Superior temporal gyrus (tissue), 1 donor: ENCODE data around the gene DNASE1L3.

ENCODE experiments used
- DNase-seq: peaks from one replicate; pipeline ENCODE4 v3.0.0-alpha.2; 2016; ENCODE audit errors: extremely low spot score

The DNASE1L3 gene

GRCh38 chr3:58161435-58162398, 49.1 kb downstream of the DNASE1L3 start:
- DNase-seq, result no peak

GRCh38 chr3:58160399-58160798, 50.4 kb downstream of the DNASE1L3 start:
- no peak for DNase-seq

DNA sequence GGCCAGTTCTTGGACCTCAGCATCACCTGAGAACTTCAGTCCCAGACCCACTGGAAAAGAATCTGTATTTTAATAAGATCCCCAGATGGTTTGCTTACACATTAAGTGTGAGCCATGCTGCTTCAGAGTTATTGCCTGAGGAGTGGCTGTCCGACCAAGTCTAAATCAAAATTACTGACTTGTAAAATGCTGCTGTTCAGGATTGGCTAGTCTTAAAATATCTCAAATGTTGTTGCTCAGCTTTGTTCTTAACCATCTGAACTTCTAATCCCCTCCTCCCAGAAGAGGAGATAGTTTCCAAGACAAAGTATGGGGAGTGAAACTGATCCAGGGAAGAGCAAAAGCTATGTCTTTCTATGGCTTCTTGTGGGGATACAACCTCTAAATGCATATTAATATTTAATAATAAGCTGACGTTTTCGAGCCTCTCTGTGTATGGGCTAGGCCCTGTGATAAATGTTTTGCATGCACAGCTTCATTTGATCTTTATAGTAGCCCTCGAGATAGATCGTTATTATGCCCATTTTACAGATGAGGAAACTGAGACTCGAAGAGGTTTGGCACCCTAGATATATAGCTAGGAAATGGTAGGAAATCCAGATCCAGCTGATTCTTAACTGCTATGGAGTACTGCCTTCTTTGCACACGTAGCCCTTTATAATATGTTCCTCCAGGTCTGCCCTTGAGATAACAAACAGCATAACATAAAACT, 52.2 kb downstream of the DNASE1L3 start:
- no peak for DNase-seq

- DNase-seq, result no peak
Measured at GRCh38 chr3:58157700-58158099, 53.1 kb downstream of the DNASE1L3 start.

DNA sequence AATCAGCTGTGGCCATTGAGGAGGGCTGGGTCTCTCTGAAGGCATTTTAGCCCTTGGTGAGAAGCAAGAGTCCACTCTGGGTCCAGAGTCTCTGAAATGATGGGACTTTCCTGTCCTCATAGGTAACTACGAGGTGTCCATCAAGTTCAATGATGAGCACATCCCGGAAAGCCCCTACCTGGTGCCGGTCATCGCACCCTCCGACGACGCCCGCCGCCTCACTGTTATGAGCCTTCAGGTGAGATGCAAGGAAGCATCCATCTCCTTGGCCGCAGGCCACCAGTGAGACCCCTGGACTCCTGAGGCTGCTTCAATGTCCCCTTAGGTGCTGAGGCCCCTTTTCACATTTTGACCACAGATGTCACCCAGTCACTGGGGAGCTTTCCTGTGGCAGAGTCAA, 54.9 kb downstream of the DNASE1L3 start:
- no peak for DNase-seq

GRCh38 chr3:58154626-58155449, 55.9 kb downstream of the DNASE1L3 start:
- DNase-seq, result no peak

DNA sequence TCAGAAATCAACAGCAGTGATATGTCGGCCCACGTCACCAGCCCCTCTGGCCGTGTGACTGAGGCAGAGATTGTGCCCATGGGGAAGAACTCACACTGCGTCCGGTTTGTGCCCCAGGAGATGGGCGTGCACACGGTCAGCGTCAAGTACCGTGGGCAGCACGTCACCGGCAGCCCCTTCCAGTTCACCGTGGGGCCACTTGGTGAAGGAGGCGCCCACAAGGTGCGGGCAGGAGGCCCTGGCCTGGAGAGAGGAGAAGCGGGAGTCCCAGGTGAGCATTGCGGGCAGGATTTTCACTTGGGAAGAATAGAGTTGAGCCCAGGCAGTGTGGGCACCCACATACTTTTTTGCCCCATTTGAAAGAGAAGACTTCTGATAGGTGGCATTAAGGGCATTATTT, 57.4 kb downstream of the DNASE1L3 start:
- no peak for DNase-seq

GRCh38 chr3:58152225-58153015, 58.4 kb downstream of the DNASE1L3 start:
- DNase-seq, result no peak

GRCh38 chr3:58151637-58152036, 59.1 kb downstream of the DNASE1L3 start:
- DNase-seq, result peak; percentile 75

- DNase-seq, result no peak
Measured at GRCh38 chr3:58150810-58151199, 60.0 kb downstream of the DNASE1L3 start.

GRCh38 chr3:58150130-58150809, 60.5 kb downstream of the DNASE1L3 start:
- DNase-seq, result no peak

DNA sequence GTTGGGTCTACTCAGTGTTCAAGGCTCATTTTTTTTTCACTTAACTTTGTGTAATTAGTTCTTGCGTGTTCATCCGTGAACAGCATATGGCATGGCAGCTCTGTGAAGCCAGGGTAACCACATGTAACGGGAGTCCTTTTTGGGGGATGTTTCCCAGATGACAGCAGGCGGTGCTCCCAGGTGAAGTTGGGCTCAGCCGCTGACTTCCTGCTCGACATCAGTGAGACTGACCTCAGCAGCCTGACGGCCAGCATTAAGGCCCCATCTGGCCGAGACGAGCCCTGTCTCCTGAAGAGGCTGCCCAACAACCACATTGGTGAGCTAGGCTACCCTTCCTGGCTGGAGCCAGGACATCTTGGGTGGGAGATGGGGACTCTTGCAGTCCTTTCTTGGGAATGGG, 62.7 kb downstream of the DNASE1L3 start:
- no peak for DNase-seq

DNA sequence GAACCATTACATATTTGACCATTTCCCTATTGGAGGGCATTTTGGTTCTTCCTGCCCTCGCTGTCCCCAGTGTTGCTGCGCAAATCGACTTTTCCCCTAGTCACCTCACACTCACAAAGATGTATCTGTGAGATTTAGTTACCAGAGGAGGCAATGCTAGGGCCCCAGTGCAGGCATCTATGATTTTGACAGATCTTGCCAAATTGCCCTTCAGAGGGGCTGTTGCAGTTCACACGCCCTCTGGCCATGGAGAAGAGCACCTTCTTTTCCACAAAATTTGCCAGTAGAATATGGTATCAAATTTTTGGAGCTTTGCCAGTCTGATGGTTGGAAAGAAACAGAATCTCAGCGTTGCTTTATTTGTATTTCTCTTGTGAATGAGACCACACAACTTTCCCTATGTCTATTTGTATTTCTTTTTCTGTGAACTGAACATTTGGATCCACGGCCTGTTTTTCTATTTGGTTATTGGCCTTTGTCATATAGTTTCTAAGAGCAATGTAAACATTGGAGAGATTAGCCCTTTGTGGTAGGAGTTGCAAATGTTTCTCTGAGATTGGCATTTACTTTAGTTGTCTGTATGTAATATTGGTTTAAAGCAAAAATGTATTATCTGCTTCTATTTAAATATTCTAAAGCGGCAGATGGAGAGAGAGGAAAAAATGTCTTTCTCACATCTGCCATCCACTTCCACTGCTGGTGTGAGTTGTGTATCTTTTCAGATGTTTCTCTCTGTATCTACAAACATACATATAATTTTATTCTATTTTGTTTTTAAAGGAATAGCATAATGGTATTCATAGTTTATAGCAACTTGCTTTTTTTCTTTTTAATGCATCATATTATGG, 66.1 kb downstream of the DNASE1L3 start:
- DNase-seq, result no peak

DNA sequence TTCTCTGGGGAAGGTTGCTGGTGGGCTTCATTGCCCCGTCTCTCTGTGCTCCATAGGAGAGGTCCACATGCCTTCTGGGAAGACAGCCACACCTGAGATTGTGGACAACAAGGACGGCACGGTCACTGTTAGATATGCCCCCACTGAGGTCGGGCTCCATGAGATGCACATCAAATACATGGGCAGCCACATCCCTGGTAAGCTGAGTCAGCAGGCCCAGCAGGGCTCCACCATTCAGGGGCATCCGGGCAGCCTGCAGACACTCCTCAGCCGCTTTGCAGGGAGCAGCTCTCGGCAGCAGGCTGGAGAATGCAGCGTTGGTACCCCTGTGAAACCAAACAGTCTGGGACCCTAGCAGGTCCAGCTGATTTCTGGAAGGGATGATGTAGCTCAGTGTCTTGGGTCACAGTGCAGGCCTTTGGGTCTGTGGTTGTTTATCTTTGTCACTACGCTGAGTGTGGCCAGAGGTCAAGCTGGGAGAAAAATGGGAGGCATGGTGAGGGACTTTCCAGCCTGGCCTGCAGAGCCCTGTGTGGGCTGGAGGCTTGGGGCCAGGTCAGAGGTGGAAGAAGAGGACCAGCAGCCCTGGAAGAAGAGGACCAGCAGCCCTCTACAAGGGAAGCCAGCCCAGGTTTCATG, 67.2 kb downstream of the DNASE1L3 start:
- DNase-seq, result no peak
